ENCODE measurements around the gene TK1. TPM values are rescaled to one million over a fixed set of nuclear protein-coding genes. Genes with fewer than 3 reads are reported as not detected.
A peak's percentile ranks its signal among the peaks of the same experiment; 100 is the strongest.

Gene TK1
- total RNA-seq, 1 donor, result 87.2 TPM

GRCh38 chr17:78166416-78166815, 20.4 kb downstream of the TK1 start:
- H3K4me3 ChIP-seq (ENCODE audit: low read depth, low read length), result no peak overlapping the region
- no peak for DNase-seq (ENCODE audit: low read depth)
- no peak for TF ChIP-seq CTCF (IDR thresholded peaks at IDR 0.05; ENCODE audit: insufficient read depth, low read depth, low read length)

DNA sequence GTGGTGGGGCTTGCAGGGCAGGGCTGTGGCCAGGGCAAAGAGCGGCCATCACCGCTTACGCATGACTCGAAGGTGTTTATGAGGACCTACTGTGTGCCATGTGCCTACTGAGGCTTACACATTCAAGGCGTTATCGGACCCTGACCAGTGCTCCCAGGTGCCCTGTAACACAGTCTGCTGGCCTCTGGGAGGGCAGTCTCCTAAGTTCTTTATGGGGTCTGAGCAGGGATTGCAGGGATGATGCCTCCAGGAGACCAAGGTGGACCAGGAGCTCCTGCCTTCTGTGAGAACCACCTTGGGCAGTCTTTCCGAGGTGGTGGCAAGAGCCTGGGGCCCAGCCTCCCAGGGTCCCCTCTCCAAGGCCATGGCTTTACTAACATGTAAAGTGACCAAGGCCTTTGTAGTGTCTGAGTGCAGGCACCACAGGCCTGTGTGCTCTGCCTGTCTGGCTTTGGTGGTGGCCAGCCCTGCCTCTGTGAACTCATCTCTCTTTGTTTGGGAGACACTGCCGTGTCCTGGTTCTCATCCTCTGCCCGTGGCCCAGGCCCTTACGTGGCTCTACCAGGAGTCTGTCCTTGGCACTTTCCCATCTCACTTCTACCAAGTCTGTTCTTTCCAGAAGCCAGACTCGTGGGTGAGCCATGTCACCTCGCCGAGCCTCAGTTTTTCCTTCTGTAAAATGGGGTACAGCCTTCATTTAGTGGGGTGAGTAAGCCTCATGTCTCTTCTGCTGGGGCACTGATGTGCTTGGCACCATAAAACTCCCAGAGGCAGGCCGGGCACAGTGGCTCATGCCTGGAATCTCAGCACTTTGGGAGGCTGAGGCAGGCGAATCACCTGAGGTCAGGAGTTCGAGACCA, 21.9 kb downstream of the TK1 start:
- H3K4me3 ChIP-seq (ENCODE audit: low read depth, low read length), result no peak overlapping the region
- TF ChIP-seq CTCF (IDR thresholded peaks at IDR 0.05; ENCODE audit: insufficient read depth, low read depth, low read length), result no peak
- DNase-seq (ENCODE audit: low read depth), result no peak

- DNase-seq (ENCODE audit: low read depth), result no peak
- TF ChIP-seq CTCF (IDR thresholded peaks at IDR 0.05; ENCODE audit: insufficient read depth, low read depth, low read length), result no peak
These were observed 22.7 kb downstream of the TK1 start for GRCh38 chr17:78163881-78164747.

GRCh38 chr17:78159575-78160158, 27.2 kb downstream of the TK1 start:
- TF ChIP-seq CTCF (IDR thresholded peaks at IDR 0.05; ENCODE audit: insufficient read depth, low read depth, low read length), result no peak
- H3K4me3 ChIP-seq (ENCODE audit: low read depth, low read length), result no peak overlapping the region
- DNase-seq (ENCODE audit: low read depth), result peak; percentile 88

More at GRCh38 chr17:78163881-78164747, 22.7 kb downstream of the TK1 start:
- no peak overlapping the region for H3K4me3 ChIP-seq (ENCODE audit: low read depth, low read length)

DNA sequence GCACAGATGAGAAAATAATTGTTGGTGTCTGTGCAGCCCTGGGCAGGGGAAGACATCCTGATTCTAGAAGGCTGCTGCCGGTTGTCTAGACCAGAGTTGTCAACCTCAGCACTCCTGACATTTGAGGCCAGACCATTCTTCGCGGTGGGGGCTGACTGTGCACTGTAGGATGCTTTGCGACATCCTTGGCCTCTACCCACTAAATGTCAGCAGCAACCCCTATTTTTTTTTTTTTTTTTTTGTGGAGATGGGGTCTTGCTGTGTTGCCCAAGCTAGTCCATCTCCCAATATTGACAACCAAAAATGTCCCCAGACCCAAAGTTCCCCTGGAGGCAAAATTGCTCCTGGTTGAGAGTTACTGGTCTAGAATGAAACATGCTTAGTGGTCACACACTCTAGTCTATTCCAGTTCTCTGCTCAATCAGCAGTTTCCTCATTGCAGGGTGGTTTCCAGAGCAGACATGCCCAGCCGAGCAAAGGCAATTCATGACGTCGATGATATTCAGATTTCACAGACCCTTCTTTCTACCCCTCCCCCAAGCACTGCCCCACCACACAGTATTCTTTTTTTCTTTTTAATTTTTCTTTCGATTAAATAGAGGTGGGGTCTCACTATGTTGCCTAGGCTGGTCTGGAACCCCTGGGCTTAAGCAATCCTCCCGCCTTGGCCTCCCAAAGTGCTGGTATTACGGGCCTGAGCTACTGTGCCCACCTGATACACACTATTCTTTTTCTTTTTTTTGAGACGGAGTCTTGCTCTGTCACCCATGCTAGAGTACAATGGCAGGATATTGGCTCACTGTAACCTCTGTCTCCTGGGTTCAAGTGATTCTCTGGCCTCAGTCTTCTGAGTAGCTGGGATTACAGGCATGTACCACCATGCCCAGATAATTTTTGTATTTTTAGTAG, 31.7 kb downstream of the TK1 start:
- no peak overlapping the region for H3K4me3 ChIP-seq (ENCODE audit: low read depth, low read length)
- TF ChIP-seq CTCF (IDR thresholded peaks at IDR 0.05; ENCODE audit: insufficient read depth, low read depth, low read length), result no peak
- DNase-seq (ENCODE audit: low read depth), result no peak

DNA sequence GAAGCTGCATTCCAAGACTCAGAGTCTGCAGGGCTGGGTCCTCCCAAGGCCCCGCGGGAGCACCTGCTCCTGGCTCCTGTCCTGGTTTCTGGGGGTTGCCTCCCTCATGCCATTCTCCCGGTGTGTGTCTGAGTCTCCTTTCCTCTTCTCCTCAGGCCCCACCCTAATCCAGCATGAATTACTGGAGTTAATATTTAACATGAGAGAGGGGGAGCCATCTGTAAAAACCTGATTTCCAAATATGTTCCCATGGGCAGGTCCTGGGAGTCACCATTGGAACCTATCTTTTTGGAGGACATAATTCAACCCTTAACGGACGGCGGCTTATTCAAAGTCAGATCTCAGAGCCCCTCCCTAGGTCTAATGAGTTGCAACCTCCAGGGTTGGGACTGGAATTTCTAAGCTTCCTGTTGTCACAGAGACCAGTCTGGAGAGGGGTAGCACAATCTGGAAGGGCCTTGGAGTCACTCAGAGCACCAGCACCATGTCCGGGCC, 35.3 kb downstream of the TK1 start:
- DNase-seq (ENCODE audit: low read depth), result no peak
- no peak for TF ChIP-seq CTCF (IDR thresholded peaks at IDR 0.05; ENCODE audit: insufficient read depth, low read depth, low read length)
- no peak overlapping the region for H3K4me3 ChIP-seq (ENCODE audit: low read depth, low read length)
